CD4-positive, alpha-beta T cell treated with Interleukin-15 for 4 hours (primary cell): ENCODE data around the gene HEMGN.
"Not testable (repeated sequence)": the region's sequence is repeated elsewhere in the genome, so short reads cannot be mapped to it uniquely, and the experiment has no call there.

Experiments used
- DNase-seq: peaks from one replicate; pipeline ENCODE4 v3.0.0-alpha.2; 2020; ENCODE audit warnings: low spot score

The HEMGN gene, protein sequence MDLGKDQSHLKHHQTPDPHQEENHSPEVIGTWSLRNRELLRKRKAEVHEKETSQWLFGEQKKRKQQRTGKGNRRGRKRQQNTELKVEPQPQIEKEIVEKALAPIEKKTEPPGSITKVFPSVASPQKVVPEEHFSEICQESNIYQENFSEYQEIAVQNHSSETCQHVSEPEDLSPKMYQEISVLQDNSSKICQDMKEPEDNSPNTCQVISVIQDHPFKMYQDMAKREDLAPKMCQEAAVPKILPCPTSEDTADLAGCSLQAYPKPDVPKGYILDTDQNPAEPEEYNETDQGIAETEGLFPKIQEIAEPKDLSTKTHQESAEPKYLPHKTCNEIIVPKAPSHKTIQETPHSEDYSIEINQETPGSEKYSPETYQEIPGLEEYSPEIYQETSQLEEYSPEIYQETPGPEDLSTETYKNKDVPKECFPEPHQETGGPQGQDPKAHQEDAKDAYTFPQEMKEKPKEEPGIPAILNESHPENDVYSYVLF

DNA sequence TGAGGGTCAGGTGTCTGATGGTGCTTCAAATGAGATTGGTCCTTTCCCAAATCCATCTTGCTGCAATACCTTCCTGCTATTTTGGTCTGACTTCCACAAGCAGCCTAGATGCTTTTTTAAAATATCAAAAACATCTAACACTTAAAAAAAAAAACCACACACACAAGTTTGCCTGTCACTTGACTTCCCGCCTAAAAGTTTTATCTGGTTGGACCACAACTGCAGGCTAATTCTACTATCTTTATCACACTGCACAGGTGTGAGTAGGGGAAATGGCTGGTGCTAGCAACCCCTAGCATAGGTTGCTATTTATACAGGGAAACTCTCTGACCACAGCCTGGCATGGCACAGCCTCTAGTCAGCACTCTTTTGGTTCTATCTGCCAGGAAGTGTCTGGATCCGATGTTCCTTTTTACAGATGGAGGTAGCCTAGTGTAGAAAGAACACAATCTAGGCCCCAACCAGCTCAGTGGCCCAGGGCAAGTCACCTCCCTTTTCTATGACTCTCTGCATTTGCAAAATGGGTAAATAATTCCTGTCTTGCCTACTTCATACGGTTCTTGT lies at the start of gene HEMGN:
HEMGN (minus strand) TSS at position 92 of the 564 bp plus-strand sequence; CDS start at position 56, 36 bp downstream.
- peak; percentile 50 for DNase-seq

DNA sequence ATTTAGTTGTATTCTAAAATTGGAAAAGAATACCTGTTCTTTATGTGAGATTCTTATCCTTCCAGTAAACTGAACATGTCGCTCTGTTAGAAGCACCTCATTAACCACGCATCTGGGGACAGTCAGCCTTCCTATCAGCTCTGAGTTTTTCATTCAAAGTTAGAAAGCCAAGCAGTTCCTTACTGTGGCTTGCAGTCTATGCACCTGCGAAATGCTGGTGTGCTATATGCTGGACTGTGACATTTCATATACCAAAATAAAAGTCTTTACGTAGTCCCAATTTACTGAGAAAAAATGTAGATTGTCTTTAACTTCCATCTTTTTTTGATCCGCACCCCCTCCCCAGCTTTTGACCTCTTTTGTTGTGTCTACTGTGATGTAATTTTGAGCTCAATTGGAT lies 49.5 kb upstream of the HEMGN start:
- DNase-seq: no peak

DNA sequence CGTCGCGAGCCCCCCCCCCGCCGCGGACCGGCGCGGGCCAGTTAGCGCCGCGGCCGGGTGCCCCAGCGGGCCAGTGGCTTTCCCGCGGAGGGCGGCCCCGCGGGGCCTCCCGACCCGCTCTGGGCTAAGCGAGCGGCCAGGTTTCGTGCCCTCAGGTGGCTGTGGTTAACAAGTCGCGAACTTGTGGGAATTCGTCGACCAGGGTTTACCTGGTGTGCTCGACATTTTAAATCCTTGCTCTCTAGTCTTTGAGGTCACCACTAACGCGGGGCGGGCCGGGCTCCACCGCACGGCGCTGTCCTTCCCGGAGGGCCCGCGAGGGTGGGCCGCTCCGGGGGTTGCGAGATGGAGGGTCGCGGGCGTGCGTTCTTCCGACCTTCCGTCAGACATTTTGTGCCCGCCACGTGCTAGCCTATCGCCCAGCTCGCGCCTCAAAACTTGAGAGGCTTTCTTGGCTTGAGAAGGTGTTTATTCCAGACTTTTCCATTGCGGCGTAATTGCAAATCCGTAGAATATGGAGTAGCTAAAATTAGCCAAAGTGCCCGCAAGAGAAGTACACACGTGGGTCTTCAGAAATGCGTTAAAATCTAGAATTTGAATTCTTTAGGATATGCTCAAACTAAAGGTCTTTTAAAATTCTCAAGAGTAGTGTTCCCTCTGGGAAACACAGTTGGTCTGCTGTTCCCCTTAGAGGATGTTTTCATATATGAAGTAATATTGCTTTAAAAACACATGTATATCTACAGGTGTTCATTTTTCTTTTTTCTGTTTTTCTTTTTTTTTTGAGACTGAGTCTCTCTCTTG lies 47.3 kb upstream of the HEMGN start:
- peak; percentile 38 for DNase-seq

DNA sequence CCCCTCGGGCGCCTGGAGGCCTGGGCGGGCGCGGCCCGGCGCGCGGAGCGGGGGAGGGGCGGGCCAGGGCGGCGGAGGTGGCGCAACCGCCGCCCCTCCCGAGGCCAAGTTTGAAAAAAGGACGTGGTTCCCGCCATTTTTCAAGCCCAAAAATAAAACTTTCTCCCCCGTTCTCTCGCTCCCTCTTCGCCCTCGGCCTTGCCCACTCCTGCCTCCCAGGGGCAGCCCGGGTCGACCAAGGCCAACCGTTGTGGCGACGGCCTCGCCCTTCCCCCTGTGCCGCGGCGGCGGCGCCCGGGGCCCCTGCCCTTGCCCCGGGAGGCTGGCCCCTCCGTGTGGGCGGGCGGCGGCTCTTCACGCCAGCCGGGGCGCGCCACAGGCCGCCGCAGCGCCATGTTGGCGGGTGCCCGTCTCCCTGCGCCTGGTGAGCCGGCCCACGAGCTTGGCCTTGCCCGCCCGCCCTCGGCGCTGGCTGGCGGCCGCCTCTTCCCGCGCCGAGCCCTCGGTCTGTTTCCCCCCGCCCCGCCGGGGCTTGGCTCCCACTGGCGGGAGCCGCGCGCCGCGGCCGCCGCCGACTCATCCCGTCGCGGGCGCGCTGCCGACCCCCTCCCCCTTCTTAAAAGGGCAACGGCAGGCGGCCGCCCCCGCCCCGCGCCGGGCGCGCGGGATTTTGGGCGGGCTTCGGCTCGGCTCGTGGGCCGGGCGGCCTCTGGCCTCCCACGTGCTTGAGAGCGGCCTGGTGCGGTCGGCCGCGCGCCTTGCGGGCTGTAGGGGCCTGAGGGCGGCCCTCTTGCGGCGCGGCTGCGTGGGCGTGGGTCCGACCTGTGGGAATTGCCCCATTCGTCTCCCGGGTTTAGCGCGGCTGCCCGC lies 46.5 kb upstream of the HEMGN start:
- peak; percentile 80 for DNase-seq

DNA sequence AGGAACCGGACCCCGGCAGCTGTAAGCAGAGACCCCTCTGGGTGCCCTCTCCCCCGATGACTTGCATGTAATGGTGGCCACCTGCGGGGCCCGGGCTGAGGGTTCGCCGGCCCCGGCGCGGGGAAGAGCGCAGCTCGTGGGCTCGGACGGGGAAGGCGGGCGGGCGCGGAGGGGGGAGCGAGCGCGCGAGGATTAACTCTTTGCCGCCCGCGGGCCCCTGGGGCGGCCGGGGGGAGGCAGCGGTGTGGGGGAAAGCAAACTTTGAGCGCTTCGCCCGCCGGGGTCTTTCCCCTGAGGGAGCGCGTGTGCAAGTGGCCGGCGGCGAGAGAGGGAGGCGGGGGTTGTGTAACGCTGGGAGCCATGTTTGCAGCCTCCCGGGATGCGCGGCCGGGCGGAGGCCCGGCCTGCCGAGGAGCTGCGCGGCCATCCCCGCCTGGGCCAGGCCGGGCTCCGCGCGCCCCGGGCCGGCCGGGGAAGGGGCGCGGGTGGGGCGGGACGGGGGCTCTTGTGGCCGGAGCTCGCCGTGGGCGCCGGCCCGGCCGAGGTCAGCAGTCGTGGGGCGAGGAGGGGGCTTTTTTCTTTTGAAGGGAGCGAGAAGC lies 45.7 kb upstream of the HEMGN start:
- DNase-seq: peak; percentile 48

DNA sequence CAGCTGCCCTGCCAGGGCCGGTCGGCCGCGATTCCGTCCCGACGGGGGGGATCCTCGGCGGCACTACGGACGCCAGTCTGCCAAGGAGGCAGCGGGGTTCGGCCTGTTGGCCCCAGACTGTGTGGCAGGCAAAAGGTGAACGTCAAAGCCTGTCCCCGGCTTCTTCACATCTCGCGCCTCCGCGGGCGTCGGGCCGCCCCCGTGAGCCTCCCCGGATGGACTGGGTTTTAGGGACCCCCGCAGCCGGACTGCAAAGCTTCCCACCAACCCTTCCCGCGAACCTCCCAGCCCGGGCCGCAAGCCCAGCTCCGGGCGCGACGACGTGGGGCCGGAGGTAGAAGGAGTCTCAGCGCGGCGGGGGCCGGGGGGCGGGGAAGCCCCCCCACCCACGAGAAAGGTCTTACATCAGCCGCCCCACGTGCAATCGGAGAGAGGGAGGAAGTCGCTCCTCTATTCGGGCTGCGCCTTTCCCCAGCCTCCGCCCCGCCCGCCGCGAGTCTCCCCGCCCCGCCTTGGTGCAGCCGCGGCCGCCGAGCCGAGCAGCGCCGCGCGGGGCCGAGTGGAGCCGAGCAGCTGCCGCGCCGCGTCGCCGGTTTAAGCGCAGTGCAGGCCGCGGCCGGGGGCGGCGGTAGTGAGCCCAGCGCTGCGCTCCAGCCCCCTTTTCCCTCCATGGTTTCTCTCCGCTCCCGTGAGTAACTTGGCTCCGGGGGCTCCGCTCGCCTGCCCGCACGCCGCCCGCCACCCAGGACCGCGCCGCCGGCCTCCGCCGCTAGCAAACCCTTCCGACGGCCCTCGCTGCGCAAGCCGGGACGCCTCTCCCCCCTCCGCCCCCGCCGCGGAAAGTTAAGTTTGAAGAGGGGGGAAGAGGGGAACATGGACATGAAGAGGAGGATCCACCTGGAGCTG lies 45.0 kb upstream of the HEMGN start, which contains the start of gene ANP32B:
ANP32B (plus strand) TSS at position 659 of the 906 bp plus-strand sequence; CDS start at position 874, 215 bp downstream.
- DNase-seq: peak; percentile 94

DNA sequence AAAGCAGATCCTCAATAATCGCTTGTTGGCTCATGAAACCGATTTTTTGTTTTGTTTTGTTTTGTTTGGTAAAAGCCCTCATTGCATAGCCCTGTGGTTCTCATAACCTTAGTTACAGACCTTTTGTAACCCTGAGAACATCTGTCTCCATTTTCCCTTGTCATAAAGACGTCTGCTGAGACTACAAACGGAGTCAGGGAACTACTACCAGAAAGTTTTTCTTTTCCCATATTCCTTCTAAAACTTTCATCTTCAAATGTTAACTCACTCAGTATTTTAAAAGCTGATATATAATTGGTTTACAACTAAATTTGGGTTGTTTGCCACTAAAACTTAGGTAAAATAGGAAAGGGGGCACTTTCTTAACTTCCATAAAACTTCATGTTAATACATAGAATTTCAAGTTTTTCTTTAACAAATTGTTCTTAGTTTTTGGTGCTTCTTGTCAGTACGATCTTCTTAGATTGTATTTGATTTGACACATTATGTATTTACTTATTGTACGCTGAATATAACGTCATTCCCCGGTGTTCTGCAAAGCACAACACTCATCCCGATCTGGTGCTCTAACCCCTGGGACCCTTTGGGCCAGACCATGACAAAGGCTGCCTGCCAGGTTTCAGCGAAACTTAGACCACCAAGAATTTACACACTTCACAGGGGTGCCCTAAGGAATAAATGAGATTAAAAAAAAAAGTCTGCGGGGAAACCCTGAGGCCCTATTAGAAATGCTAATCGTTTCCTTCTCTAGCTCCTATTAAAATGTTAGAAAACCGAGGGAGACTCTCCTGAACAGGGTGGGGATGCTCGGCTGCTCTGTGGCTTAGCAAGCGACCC lies 44.1 kb upstream of the HEMGN start:
- no peak for DNase-seq

DNA sequence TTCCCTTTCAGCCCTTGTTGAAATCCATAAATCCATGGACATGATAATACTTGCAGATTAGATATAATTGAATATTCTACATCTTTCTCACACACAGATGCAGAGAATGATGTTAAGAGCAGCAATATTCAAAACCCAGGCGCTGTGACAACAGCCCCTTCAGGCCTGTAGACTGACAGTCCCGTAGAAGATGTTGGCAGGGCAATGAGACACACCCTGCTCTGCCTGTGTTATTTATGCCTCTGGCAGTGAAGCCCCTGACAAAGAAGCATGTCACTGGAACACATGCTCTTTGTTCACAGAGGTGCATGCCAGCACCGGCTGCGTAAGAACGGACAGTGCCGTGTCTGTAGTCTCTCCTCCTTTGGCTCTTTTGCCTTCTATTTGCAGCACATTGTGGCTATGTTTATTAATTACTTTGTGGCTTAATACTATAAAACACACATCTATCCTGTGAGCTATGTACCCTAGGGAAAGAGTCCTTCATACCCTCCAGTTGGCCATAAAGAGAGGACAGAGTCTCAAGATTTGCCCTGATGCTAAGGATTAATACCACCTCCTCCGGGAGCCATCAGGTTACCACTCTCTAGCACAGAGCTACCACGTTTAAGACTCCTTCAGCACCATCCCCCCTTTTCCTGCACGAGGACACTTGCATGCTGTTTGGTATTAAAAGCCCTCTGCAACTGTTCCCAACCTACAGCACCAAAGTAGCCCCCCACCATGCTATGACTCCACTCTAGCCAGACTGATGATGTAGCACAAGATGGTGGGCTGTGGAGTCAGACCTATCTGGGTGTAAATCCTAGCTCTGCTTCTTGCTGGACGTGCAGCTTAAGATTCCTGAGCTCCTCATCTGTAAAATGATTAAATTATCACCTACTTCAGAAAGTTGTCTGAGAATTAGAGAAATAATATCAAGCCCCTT lies 43.2 kb upstream of the HEMGN start:
- no peak for DNase-seq

DNA sequence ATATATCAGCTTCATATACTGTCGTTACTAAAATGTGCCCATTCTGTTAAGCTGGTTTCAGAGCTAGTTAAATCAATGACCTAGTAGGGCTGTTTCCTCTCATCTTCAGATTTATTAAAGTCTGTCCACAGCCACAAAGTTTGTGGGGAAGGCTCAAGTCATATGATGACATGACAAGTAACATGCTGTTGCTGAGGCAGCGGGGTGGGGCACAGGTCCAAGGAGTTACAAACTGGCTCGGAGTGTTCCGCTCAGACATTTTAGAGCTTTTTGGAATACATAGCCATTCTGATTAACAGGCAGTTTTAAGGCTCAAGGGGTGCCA lies 42.5 kb upstream of the HEMGN start:
- DNase-seq: no peak

DNA sequence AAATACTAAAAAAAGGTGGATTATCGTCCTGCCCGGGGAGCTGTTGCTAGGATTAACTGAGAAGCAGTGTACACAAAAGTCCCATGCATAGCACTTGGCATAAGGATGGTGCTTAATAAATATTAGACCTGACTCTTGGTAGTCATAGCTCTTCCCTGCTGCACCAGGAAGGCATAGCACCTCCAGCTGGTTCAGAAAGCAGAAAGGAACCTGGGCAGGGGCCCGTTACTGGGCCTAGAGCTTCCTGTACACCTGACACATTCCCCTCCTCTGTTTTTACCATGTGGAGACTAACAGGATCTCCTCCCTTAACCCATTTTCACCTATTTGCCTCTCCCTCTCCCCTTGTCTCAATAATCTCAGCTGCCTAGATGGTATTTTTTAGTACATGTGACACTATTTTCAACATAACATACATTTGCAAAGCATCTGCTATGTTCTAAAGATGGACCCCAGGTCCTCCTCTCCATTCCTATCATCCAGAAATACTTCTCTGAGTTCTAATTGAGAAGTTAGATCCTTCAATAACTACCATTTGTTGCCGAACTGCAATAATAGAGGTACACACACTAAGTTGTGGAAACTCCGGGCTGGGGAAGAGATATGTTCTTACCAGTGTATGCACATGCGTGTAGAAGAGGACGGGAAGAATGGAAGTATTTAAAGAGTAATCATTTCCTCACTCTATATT lies 42.0 kb upstream of the HEMGN start:
- DNase-seq: no peak

DNA sequence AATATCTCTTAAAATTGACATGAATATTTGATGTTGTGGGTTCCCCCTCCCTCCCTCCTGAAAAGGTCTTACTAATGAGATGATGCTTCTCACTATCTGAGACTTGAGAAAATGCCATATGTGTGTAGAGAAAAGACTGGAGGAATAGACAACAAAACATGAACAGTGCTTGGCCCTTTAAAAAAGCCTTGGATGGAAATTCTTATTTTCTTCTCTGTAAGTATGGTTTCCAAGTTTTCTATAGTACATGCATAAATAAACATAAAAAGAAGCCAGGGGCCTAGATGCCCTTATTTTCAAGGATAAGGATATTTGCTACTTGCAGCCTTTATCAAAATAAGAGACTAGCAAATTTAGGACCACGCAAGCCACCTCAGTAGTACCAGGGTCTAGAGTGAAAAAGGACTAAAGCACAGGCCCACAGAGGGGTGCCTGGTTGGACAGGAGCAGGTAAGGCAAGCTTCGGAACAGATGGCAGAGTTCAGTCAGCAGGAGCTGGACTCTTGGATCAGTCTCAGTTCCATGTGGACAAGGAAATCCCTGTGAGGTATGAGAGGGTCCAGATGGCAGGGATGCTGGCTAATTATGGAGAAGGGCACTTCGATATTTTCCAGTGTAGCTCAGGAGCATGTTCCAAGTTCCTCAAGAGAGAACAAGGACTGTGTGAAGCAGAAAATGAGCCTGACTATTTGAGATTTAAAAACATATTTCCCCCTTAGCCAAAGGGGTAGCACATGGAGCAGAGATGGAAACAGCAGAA lies 40.6 kb upstream of the HEMGN start:
- no peak for DNase-seq

DNA sequence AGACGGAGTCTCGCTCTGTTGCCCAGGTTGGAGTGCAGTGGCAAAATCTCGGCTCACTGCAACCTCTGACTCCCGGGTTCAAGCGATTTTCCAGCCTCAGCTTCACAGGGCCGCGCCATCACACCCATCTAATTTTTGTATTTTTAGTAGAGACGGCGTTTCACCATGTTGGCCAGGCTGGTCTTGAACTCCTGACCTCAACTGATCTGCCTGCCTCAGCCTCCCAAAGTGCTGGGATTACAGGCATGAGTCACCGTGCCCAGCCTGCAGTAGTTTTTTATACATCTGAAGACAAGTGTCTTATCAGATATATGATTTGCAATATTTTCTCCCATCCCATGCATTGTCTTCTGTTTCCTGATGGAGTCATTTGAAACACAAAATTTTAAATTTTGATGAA lies 38.7 kb upstream of the HEMGN start:
- not testable (repeated sequence) for DNase-seq

DNA sequence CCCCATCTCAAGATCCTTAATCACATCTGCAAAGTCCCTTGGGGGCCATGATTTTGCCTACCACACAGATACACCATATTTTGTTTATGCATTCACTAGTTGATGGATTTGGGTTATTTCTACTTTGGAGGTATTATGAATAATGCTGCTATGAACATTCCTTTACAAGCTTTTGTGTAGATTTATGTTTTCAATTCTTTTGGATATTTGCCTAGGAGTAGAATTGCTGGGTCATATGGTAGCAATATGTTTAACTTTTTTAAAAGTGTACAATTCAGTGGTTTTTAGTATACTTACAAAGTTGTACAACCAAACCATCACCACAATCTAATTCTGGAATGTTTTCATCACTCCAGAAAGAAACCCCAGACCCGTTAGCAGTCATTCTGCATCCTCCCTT lies 37.4 kb upstream of the HEMGN start:
- no peak for DNase-seq

DNA sequence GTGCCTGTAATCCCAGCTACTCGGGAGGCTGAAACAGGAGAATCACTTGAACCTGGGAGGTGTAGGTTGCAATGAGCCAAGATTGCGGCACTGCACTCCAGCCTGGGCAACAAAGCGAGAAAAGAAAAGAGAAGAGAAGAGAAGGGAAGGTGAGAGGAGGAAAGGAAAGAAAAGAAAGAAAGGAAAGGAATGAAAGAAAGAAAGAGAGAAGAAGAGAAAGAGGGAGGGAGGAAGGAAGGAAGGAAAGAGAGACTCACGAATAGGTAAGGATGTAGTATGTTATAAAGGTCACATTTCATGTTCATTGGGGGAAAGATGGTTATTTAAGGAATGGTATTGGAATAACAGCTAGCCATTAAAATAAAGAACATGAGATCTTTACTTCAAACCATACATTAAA lies 34.8 kb upstream of the HEMGN start:
- no peak for DNase-seq

DNA sequence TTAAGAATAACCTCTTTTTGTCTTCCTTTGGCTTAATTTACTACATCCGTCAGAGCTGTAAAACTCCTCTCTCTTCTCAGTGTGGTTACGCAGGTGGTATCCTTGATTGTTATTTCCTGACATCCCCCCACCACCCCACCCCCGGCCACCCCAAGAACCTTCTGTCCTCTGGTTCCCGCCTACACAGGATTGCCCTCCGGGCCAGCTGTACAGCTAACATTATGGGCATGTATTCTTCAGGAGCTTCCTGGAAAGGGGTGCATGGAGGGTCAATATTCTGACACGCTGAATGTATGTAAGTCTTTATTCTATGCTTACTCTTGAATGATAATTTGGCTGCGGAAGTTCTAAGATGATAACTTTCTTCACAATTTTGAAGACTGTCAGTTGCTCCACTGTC lies 32.2 kb upstream of the HEMGN start:
- no peak for DNase-seq

DNA sequence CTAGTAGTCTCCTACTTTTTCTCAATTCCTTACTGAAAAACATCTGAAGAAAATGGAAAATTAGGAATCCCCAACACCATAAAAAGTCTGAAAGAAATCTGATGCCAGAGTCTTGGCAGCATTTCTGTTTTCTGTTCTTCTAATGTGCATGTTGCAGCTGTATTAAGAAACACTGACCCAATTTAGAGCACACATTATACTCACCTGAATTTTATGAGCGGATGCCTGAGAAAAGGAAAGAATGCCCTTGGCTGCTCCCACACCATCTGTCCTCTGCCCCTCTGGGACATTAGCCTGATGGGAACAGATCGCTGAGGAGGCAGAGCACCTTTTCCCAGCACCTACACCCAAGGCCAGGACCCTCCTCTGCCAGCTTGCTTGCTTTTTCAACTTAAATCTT lies 31.0 kb upstream of the HEMGN start:
- DNase-seq: no peak

DNA sequence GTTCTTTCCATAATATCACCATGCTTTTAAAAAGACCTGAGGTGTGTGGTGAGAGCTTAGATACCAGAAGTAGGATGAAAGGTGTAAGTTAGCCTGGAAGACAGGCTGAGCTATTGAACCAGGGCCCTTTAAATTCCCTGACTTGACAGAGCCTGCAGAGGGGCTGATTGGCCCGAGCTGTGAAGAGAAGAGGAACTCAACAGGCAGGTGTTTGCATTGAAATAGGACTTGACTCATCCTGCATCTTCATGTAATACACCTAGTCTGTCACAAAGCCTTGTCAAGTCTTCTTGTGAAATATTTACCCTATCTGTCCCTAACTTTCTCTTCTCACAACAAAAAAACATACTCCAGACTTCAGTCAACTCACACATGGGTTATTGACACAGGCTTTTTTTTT lies 28.5 kb upstream of the HEMGN start:
- no peak for DNase-seq
